ENCODE data around the gene DENND4C. TPM values are rescaled to one million over a fixed set of nuclear protein-coding genes. Genes with fewer than 3 reads are reported as not detected.

The DENND4C gene
- total RNA-seq, 1 donor from 2014 or later = 33.4 TPM

GRCh38 chr9:19376931-19377330 is 146.4 kb downstream of the DENND4C start:
- H3K27ac Mint-ChIP-seq = peak overlapping the region; percentile 24
- DNase-seq (no peak), ATAC-seq (ENCODE audit: low read depth) (no peak)
- no peak for TF ChIP-seq CTCF (IDR thresholded peaks at IDR 0.05)
- ChIA-PET POLR2A (interaction anchor here (0.7 kb wide), 2 partner anchors 65 to 77 kb away, joined by 3 read pairs; no protein-coding TSS in a partner anchor), CTCF (interaction anchor here (1.0 kb wide), 1 partner anchor 10 kb away, joined by 3 read pairs; no protein-coding TSS in a partner anchor)
- H3K9me3 Mint-ChIP-seq = no peaks in the 10 kb centered on the region
- peaks cover 49% of the 10 kb centered on the region for H3K4me1 Mint-ChIP-seq
- no peaks in the 10 kb centered on the region for H3K27me3 Mint-ChIP-seq
- H3K4me3 Mint-ChIP-seq = peak overlapping the region; percentile 21
- H3K36me3 Mint-ChIP-seq (ENCODE audit: low read depth) = peaks cover 79% of the 10 kb centered on the region
- intact Hi-C loops (cut with micrococcal nuclease) = loop anchor here (5.0 kb wide), 1 partner anchor 195 kb away; no protein-coding TSS in a partner anchor

- ChIA-PET POLR2A (interaction anchor here (0.7 to 1.9 kb wide), 2 partner anchors 75 to 79 kb away, joined by 3 to 9 read pairs; no protein-coding TSS in a partner anchor), CTCF (no interaction called here)
- DNase-seq (no peak), ATAC-seq (ENCODE audit: low read depth) (no peak)
- Mint-ChIP-seq H3K4me3 (peak overlapping the region; percentile 100), H3K4me1 (peaks cover 49% of the 10 kb centered on the region), H3K36me3 (ENCODE audit: low read depth) (peaks cover 73% of the 10 kb centered on the region), H3K27ac (peak overlapping the region; percentile 99), H3K27me3 (no peaks in the 10 kb centered on the region), H3K9me3 (no peaks in the 10 kb centered on the region)
- TF ChIP-seq CTCF (IDR thresholded peaks at IDR 0.05) = no peak
- intact Hi-C loops (cut with micrococcal nuclease) = loop anchor here (5.0 kb wide), 1 partner anchor 196 kb away; no protein-coding TSS in a partner anchor
These were observed 147.7 kb downstream of the DENND4C start for GRCh38 chr9:19378164-19378563.

GRCh38 chr9:19378647-19379046 is 148.2 kb downstream of the DENND4C start:
- ChIA-PET POLR2A (interaction anchor here (0.7 to 2.3 kb wide), 6 partner anchors 8 to 147 kb away, joined by 3 to 31 read pairs (median 10); partner anchors contain the start of genes ACER2 and DENND4C), CTCF (interaction anchor here (2.0 kb wide), 1 partner anchor 86 kb away, joined by 7 read pairs; no protein-coding TSS in a partner anchor)
- no peak for DNase-seq
- Mint-ChIP-seq H3K4me3 (peak overlapping the region; percentile 100), H3K36me3 (ENCODE audit: low read depth) (peaks cover 68% of the 10 kb centered on the region), H3K27me3 (no peaks in the 10 kb centered on the region), H3K27ac (peak overlapping the region; percentile 99), H3K9me3 (no peaks in the 10 kb centered on the region), H3K4me1 (peaks cover 49% of the 10 kb centered on the region)
- no peak for ATAC-seq (ENCODE audit: low read depth)
- TF ChIP-seq CTCF (IDR thresholded peaks at IDR 0.05) = no peak
- intact Hi-C loops (cut with micrococcal nuclease) = loop anchor here (5.0 kb wide), 1 partner anchor 196 kb away; no protein-coding TSS in a partner anchor

- Mint-ChIP-seq H3K9me3 (no peaks in the 10 kb centered on the region), H3K27me3 (no peaks in the 10 kb centered on the region), H3K27ac (peak overlapping the region; percentile 99), H3K4me1 (peaks cover 49% of the 10 kb centered on the region), H3K36me3 (ENCODE audit: low read depth) (peaks cover 61% of the 10 kb centered on the region), H3K4me3 (peak overlapping the region; percentile 100)
- no peak for TF ChIP-seq CTCF (IDR thresholded peaks at IDR 0.05)
- intact Hi-C loops (cut with micrococcal nuclease) = loop anchor here (5.0 kb wide), 1 partner anchor 197 kb away; no protein-coding TSS in a partner anchor
- DNase-seq (no peak), ATAC-seq (ENCODE audit: low read depth) (no peak)
- ChIA-PET POLR2A (interaction anchor here (1.2 to 2.3 kb wide), 13 partner anchors 8 to 330 kb away, joined by 3 to 31 read pairs (median 10); partner anchors contain the start of genes ACER2, DENND4C and RRAGA), CTCF (interaction anchor here (2.0 kb wide), 1 partner anchor 86 kb away, joined by 7 read pairs; no protein-coding TSS in a partner anchor)
These were observed 148.8 kb downstream of the DENND4C start for GRCh38 chr9:19379283-19379682.

- Mint-ChIP-seq H3K36me3 (ENCODE audit: low read depth) (peaks cover 58% of the 10 kb centered on the region), H3K4me3 (peak overlapping the region; percentile 100), H3K4me1 (peaks cover 49% of the 10 kb centered on the region), H3K9me3 (no peaks in the 10 kb centered on the region), H3K27ac (peak overlapping the region; percentile 99), H3K27me3 (no peaks in the 10 kb centered on the region)
- CTCF ChIA-PET = interaction anchor here (0.6 to 2.0 kb wide), 2 partner anchors 78 to 85 kb away, joined by 4 to 7 read pairs; no protein-coding TSS in a partner anchor
- TF ChIP-seq CTCF (IDR thresholded peaks at IDR 0.05) = no peak
- intact Hi-C loops (cut with micrococcal nuclease) = loop anchor here (1.0 to 5.0 kb wide), 8 partner anchors 29 to 330 kb away; partner anchors contain the start of genes DENND4C, HAUS6, PLIN2 and RRAGA
- ATAC-seq (ENCODE audit: low read depth) (peak; percentile 37), DNase-seq (no peak)
- POLR2A ChIA-PET = interaction anchor here (0.6 to 2.3 kb wide), 21 partner anchors 9 to 330 kb away, joined by 3 to 31 read pairs (median 6); partner anchors contain the start of genes ACER2, DENND4C and RRAGA
These were observed 149.2 kb downstream of the DENND4C start for GRCh38 chr9:19379697-19380046.
